Measurements from ENCODE around the gene KIF21A. TPM values are rescaled to one million over a fixed set of nuclear protein-coding genes. Genes with fewer than 3 reads are reported as not detected.

KIF21A gene
- total RNA-seq, 1 donor from 2014 or later: 37.5 TPM

GRCh38 chr12:39386335-39386734 lies 56.6 kb downstream of the KIF21A start:
- DNase-seq: no peak

GRCh38 chr12:39383114-39383513 lies 59.8 kb downstream of the KIF21A start:
- DNase-seq: no peak

- DNase-seq: no peak
Observed at GRCh38 chr12:39380090-39380489, 62.8 kb downstream of the KIF21A start.

- DNase-seq: no peak
Observed at GRCh38 chr12:39378341-39378740, 64.6 kb downstream of the KIF21A start.

GRCh38 chr12:39375206-39375808 lies 67.6 kb downstream of the KIF21A start:
- DNase-seq: no peak

- no peak for DNase-seq
Observed at GRCh38 chr12:39372929-39373328, 70.0 kb downstream of the KIF21A start.

- no peak for DNase-seq
Observed at GRCh38 chr12:39372204-39372925, 70.6 kb downstream of the KIF21A start.

GRCh38 chr12:39369756-39370155 lies 73.2 kb downstream of the KIF21A start:
- DNase-seq: no peak

GRCh38 chr12:39368891-39369290 lies 74.0 kb downstream of the KIF21A start:
- no peak for DNase-seq

GRCh38 chr12:39368096-39368495 lies 74.8 kb downstream of the KIF21A start:
- DNase-seq: no peak

GRCh38 chr12:39367494-39367893 lies 75.4 kb downstream of the KIF21A start:
- no peak for DNase-seq

GRCh38 chr12:39365364-39366001 lies 77.4 kb downstream of the KIF21A start:
- DNase-seq: no peak

GRCh38 chr12:39364196-39364595 lies 78.7 kb downstream of the KIF21A start:
- no peak for DNase-seq

GRCh38 chr12:39359645-39360044 lies 83.3 kb downstream of the KIF21A start:
- DNase-seq: no peak

- no peak for DNase-seq
Observed at GRCh38 chr12:39357041-39357440, 85.9 kb downstream of the KIF21A start.

GRCh38 chr12:39355841-39356240 lies 87.1 kb downstream of the KIF21A start:
- DNase-seq: no peak

GRCh38 chr12:39354955-39355354 lies 88.0 kb downstream of the KIF21A start:
- DNase-seq: no peak

- no peak for DNase-seq
Observed at GRCh38 chr12:39352471-39353017, 90.4 kb downstream of the KIF21A start.

- DNase-seq: no peak
Observed at GRCh38 chr12:39351153-39351552, 91.8 kb downstream of the KIF21A start.

GRCh38 chr12:39348941-39349626 lies 93.8 kb downstream of the KIF21A start:
- no peak for DNase-seq

- DNase-seq: no peak
Observed at GRCh38 chr12:39348523-39348922, 94.4 kb downstream of the KIF21A start.

GRCh38 chr12:39344926-39345325 lies 98.0 kb downstream of the KIF21A start:
- no peak for DNase-seq

GRCh38 chr12:39343665-39344064 lies 99.3 kb downstream of the KIF21A start:
- no peak for DNase-seq

Data from skin of body (tissue), 2 donors.